HG02973 (cell line): Measurements from ENCODE around the gene CLDN20.
A peak's percentile ranks its signal among the peaks of the same experiment; 100 is the strongest.

Experiments
- ATAC-seq: cut with Tn5 transposase; IDR thresholded peaks from one replicate; pipeline ENCODE4 v1.9.1; 2021; ENCODE audit warnings: moderate library complexity; ENCODE audit not compliant: unreplicated experiment

The CLDN20 gene

DNA sequence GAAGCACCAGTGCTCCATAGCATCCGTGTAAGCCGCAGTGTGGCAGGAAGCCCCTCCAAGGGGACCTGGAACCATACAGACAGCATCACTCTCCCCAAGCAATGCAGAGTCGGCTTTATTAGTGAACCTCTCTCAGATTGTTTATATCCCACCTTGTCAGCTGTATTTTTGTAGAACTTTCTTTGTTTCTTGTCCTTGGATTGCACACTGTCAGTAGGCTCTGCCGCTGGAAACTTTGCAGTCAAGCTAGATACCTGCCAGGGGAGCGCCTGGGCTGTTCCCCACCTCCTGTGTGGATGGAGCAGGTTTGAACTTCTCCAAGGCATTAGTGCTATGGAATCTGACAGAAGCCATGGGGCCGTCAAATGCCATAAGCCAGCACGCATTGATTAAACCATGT lies 18.6 kb upstream of the CLDN20 start:
- ATAC-seq, result no peak

DNA sequence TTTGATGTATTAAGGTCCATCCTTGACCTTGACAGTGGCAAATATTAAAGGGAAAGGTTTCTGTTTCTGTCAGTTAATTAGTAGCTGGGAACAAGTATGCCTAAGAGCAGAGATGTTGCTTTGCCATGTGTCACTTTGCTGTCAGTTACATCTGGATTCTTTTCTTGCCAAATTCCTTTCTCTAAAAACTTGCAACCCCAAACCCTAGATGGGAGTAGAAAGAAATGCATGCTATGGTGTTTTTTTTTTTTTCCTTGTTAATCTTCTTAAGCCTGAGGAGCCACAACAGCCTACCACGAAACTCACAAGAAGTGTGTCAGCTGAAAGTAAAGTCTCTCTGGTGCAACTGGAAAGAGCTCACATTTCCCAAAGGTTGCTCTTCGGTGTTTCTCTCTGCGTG lies 18.0 kb upstream of the CLDN20 start:
- no peak for ATAC-seq

DNA sequence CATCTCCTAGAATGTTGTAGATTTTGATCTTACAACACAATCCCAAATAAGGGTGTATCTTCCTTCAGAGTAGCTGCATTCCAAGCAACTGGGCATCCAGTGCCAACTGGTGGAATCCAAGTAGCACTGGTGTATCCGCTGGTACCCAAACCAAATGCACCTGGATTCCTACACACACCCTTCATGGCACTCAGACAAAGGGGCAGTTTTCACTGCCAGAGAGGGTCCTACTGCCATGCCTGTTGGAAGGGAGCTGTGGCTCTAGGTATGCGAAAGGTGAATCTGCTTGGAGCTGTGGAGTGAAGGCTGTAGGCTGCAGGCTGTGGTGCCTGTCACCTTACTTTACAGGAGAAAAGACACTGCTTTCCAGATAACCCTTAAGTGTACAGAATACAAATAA lies 17.0 kb upstream of the CLDN20 start:
- ATAC-seq, result no peak

DNA sequence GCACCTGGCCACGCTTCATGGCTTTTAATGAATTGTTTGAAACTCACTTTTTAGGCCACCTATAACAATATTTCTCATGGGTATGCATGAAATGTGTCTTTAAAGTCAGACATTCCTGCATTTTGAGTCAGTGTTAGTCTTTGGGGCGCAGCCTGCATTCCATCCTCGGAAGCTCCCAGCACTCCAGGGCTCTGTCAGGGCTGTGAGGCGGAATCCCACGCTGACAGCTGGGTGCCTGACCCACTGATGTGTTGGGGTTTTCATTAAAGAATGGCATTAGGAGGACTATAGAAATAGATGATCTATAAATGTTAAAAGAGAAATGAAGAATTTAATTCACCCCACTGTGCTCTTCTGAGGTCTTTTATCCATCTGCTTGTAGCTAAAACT lies 16.2 kb upstream of the CLDN20 start:
- no peak for ATAC-seq

DNA sequence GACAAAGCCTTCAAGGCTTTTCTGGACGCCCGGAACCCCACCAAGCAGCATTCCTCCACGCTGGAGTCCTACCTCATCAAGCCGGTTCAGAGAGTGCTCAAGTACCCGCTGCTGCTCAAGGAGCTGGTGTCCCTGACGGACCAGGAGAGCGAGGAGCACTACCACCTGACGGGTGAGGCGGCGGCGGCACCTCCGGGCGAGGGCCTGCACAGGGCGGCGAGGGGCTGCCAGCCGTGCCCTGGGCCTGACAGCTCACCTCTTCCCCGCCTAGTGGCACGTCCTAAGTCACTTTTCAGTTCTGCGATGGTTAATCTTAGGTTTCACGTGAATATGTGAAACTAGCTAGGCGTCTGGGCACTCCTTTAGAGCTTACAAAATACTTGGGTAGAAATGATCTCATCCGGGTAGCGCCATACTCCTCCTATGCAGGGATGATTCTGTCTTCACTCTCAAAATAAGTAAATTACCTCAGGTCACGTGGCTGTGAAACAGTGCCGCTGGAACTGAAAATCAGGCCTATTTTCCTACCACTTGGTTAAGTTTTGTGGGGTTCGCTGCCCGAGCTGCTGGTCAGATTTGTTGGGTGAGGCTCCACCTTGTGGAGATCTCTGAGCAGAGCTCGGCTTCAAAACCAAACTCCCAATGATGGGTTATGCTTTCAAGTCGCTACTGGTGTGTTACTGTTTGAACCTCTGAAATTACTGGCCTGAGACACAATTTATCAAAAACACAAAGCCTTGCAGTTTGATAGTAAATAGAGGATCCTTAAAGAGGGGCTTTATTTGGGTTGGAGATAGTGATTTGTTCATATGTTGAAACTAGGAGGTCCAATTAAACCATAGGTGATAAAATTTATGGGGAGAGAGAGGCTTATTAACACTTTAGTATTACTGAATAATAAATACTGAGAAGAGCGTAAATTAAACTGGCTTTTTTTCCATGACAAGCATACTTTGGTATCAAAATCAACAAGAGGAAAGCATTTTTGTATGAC lies 15.5 kb upstream of the CLDN20 start:
- no peak for ATAC-seq

DNA sequence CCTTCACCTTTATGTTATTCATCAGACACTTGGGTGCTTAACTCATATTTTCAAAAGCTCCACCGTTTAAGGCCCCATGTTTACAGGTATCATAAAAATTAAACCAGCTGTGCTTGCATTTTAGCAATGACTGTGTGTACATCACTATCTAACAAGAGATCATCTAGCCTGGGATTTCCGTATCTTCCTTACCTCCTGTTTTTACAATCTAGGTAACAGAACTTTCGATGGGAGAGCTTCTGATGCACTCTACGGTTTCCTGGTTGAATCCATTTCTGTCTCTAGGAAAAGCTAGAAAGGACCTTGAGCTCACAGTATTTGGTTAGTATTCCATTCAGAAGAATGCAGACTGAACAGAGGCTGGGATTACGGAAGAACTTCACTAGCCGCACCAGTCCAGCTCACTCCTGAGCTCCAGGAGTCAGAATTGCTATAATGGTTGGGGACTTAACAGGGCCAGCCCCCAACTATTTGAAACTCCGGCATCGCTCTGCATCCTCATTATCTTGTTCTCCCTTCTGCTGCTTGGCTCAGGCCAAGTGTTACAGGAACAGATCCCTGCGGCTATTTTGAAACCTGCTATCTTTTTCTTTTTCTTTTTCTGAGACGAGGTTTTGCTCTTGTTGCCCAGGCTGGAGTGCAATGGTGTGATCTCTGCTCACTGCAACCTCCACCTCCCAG lies 13.0 kb upstream of the CLDN20 start:
- ATAC-seq, result no peak

DNA sequence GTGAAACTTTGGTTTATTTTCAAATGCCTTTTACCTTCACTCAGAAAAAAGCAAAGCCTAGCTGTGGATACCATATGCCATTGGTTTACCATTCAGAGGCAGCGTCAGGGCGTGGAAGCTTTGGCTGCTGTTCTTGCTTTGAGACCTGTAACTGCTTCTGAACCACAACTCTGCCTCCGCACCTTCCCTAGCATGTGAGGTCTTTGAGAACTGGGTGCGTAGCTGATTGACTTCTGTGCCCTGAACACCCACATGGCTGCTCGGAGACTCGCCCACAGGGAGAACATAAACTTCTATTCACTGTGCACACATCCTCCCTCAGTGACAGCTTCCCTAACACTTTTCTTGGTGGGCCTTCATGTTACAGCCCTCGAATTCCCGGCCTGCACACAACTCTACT lies 11.2 kb upstream of the CLDN20 start:
- no peak for ATAC-seq

DNA sequence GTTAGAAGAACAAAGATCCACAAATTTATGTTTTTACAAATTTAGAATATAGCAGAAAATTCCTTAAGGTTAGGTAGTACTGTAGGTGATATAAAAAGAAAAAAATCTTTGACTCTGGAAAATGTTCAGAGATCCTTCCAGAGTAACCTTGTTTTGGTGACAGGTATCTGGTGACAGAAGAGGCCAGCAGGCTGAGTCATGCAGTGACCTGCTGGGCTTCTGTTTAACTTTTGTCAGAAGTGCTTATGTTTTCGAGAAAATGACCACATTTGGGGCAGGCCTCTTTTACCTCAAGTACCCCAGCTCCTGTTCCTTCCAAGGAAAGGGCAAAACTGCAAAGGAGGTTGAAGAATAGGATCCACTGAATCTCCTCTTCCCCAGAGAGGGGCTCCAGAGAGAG lies 10.5 kb upstream of the CLDN20 start:
- no peak for ATAC-seq

DNA sequence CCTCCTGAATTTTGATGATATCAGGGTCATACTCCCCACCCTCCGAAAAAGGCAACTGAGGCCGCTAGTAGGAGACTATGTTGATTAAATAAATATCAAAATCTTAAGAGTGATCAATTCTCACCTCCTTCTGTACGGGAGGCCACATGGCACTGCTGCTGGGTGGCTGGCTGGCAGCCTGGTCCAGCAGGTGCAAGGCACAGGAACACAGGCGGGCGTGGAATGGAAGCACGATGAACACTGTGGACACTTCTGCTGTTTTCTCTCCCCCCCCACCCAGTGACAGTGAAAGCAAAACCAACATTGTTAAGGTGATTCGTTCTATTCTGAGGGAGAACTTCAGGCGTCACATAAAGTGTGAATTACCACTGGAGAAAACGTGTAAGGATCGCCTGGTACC lies 9.7 kb upstream of the CLDN20 start:
- no peak for ATAC-seq

DNA sequence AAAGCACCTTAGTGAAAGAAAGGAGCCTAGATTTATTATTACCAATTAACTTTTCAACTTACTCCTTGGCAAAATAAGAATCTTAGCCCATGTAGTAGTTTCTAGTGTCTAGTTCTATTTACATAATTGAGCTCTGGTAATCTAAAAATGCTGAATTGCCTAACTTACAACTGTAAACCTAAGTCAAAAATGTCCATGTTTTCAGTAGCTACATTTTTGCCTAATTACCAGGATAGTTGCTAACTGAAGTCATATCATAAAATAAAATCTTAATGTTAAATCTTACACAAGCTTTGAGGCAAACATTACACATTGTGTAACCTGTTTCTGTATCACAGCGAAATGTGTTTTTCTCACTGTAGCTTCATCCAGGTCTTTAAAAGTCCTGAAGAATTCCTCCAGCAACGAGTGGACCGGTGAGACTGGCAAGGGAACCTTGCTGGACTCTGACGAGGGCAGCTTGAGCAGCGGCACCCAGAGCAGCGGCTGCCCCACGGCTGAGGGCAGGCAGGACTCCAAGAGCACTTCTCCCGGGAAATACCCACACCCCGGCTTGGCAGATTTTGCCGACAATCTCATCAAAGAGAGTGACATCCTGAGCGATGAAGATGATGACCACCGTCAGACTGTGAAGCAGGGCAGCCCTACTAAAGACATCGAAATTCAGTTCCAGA lies 7.6 kb upstream of the CLDN20 start:
- no peak for ATAC-seq

DNA sequence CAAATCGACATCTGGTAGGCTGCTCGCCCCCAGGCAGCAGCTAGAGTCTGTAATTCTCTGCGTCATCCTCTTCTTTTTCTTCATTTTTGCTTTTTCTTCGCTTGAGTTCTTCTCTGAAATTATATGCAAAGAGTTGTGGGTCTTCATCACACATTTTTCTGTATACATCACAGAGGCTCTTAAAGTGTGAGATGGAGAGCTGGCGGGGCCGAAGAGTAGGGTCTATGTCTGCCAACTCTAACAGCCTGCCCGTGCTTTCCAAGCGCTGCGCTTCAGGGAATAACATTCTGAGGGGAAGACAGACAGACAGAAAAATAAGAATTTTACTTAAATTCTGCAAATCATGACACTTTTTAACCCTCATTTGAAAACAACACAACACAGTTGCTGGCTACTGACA lies 6.0 kb upstream of the CLDN20 start:
- no peak for ATAC-seq

DNA sequence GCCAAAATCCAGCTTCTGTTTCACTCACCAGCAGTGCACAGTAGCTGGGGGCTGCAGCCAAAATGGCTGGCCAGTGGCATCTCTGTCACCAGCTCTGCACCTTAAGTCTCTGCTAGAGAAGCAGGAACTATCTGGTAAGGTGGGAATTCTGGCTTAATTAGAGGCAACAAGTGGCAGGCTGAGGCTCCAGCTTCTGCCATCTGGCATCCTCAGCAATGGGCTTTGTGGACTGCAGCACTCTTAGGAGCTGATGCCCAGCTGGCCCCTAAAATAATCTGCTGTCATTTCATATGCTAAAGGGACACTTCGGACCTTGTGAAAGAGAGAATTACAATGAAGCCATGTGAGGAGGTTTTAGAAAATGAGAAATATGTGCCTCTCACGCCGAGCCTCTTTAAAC lies 4.6 kb upstream of the CLDN20 start:
- ATAC-seq, result no peak

DNA sequence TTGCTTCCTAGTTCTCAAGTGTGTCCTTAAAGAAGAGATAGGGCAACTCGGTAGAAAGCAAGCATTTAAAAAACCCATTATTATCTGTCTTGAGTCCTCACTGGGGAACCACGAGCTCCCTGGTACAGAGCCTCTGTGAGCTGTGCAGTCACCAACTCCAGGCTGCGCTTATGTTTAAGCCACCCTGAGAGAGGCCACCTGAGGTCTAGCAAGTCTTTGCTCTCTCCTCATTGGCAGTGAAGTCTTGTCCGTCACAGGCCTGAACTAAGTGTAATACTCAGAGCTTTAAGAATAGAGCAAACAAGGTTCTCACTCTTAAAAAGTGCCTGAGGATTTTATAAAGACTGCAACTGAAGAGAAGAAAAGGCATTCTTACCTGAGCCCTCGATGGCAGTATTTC lies 3.9 kb upstream of the CLDN20 start:
- no peak for ATAC-seq

DNA sequence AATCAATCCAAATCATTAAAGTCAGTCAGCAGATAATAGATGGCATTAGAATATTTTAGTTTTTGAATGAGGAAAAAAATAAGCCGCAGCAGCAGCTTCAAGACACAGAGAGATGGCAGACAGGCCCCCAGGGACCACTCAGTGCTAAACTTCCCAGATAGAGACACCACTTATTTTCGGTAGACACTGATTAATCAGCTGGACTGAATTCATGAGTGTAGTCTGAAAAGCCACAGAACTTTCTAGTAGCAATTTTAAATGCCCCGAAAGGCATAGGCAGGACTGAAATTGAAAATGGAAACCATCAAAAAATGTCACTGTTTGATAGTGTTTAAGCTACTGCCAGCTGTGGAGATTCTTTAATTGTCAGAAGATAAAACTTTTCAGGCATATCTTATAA lies 3.1 kb upstream of the CLDN20 start:
- peak; percentile 40 for ATAC-seq

DNA sequence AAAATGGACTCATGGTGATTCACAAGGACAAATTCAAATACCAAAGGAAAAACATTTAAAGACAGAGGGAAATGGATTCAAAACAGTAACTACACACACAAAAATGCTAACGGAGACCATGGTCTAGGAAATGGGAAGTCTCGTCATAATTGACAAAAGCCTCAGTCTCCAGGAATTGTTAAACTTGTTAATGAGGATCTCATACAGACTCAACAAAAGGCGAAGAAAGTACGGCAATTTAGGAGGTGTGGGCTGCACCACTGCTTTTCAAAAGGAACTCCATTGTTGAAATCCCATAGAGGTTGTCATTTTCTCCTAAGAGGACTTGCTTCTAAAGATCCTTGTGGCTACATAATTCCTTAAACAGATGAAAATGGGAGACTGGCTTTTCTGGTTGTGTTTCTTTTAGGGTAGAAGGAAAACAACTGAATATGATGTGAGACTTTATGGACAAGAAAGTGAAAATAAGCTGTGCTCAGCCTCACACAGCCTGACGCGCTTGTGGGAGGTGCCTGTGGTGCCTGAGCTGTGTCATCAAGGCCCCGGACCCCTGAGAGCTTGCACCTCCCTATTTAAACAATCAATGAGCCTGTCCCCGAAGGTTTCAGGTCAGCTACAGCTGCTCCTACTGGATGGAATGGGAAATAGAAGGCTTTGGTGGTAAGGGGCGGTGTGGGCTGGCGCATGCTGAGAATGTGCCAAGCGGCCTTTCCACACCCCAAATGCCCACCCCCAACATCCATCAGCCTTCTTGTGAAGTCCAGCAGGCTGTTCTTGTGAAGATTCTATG lies 2.5 kb upstream of the CLDN20 start:
- peak; percentile 48 for ATAC-seq

DNA sequence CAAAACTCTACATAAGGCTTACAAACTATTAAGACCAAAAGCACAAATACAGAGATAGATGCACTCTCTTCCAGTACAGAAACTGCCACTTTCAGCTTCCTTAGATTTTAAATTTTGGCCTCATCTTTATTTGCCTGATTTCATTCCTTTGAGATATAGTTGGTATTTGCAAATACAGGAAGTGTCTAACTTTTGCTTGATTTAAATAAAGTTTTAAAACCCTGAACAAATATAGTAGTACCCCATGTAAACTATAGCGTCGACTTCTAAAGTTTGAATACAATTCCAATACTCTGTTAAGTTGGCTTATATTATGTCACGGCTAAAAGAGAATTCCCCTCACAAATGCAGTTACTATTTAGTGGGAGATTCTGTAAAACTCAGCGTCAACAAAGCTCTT lies 1.2 kb upstream of the CLDN20 start:
- no peak for ATAC-seq

DNA sequence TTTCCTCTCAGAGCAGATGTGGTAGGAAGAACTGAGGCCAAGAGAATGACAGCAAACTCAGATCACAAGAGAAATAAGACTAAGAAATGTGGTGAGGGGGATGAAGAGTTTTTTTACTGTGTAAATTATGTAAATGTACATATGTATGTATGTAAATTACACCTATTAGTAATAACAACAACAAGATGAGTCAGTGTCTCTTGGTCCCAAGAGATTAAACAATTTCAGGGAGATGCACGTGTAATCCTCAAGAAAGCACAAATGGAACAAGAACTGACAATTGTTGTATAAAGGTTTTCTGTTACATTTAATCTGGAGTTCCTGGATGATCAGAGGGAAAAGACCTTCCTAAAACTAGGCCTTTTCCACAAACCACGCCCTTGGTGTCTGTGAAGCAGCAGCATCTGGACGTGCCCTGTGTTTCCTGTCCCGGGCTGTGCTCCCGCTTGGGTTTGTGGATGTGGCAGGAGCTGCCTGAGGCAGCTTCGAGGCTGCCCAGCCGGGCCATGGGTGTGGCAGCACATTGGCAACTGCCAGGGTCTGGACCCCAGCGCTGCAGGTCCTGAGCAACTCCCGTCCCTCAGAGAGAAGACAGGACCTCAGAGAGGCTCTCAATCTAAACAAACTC lies 994 bp downstream of the CLDN20 start:
- no peak for ATAC-seq

DNA sequence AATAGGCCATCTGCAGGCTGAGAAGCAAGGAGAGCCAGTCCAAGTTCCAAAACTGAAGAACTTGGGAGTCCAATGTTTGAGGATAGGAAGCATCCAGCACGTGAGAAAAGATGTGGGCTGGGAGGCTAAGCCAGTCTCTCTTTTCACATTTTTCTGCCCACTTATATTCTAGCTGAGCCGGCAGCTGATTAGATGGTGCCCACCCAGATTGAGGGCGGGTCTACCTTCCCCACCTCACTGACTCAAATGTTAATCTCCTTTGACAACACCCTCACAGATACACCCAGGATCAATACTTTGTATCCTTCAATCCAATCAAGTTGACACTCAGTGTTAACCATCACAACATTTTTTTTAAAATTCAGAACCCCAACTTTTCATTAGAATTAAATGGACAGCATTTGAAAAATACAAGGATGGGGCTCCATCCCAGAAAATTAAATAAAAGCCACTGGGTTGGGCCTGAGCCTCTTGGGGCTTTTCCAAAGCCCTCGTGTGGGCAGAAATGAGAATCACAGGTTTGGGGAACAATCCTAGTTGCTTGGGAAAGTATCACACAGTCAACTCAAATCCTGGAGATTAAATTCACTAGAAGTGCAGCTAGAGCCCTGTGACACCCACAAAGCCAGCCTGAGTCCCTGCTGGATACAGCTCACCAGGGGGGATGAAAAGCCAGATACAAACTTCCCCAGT lies 2.2 kb downstream of the CLDN20 start:
- ATAC-seq, result no peak

DNA sequence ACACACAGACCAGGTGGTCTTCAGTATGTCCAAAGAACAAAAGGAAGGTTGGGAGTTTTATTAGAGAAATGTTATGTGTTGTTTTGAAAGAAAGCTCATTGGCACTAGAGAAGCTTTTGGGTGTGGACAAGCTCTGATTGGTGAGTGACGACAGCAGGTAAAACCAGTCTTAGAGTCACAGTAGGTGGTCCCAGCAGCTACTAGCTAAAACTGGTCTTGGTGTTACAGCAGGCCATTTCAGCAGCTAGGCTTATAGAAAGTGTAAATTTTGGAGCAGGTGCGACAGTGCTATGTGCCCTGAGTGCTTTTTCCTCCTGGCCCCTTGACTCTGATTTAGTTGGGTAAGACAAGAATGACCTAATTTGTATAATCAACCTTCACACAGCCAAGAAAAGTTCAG lies 3.6 kb downstream of the CLDN20 start:
- ATAC-seq, result no peak
